ENCODE data around the gene PAM. TPM values are rescaled to one million over a fixed set of nuclear protein-coding genes. Genes with fewer than 3 reads are reported as not detected.

The PAM gene
- polyA plus RNA-seq, 1 donor (not counting 4 experiments of a cell fraction or from before 2014, with no cell fraction given), result 149 TPM

GRCh38 chr5:102889033-102889432 lies 133.9 kb downstream of the PAM start:
- H3K27ac ChIP-seq (ENCODE audit: control insufficient read depth, insufficient read depth, low read length), result no peak overlapping the region
- FAIRE-seq, result no peak
- no peak for DNase-seq (ENCODE audit: low read depth, low spot score)
- H2AFZ ChIP-seq (ENCODE audit: control insufficient read depth, low read length), result no peak overlapping the region
- no peak for TF ChIP-seq CTCF (optimal IDR thresholded peaks at IDR 0.05 in 1 of 3, IDR thresholded peaks at IDR 0.05 in 1 of 3, conservative IDR thresholded peaks at IDR 0.05 in 1 of 3; ENCODE audit: extremely low read depth in 1 of 3, insufficient read depth in 2 of 3, low read length in 3 of 3)
- TF ChIP-seq EZH2 (IDR thresholded peaks at IDR 0.05; ENCODE audit: low read length), result no peak
- H3K4me3 ChIP-seq (ENCODE audit: control insufficient read depth in 2 of 3, extremely low read depth in 1 of 3, insufficient read depth in 2 of 3, low read depth in 1 of 3, low read length in 3 of 3), result no peak overlapping the region
- no peaks in the 10 kb centered on the region for H3K27me3 ChIP-seq (ENCODE audit: control insufficient read depth, extremely low read depth, insufficient read depth, low read length)
- no peaks in the 10 kb centered on the region for H3K9me3 ChIP-seq (ENCODE audit: control insufficient read depth, low read depth, low read length)
- peaks cover 0 to 3% of the 10 kb centered on the region in 2 experiments for H3K36me3 ChIP-seq (ENCODE audit: control insufficient read depth in 2 of 2, extremely low read depth in 1 of 2, insufficient read depth in 2 of 2, low read length in 2 of 2)
- no peak overlapping the region for H3K4me2 ChIP-seq (ENCODE audit: control insufficient read depth, extremely low read depth, insufficient read depth, low read depth, low read length)
- no peaks in the 10 kb centered on the region for H3K9me1 ChIP-seq (ENCODE audit: control insufficient read depth, extremely low read depth, insufficient read depth, low read length)
- H3K4me1 ChIP-seq (ENCODE audit: control insufficient read depth, extremely low read depth, insufficient read depth, low read length), result no peaks in the 10 kb centered on the region
- H3K79me2 ChIP-seq (ENCODE audit: control insufficient read depth, insufficient read depth, low read length), result no peaks in the 10 kb centered on the region
- dilution Hi-C loops (cut with MboI; ENCODE audit: extremely low pct_ligation_motif_present, low sequenced_read_pairs), result no loop called here
- no peaks in the 10 kb centered on the region for H4K20me1 ChIP-seq (ENCODE audit: control insufficient read depth, extremely low read depth, insufficient read depth, low read length)
- H3K9ac ChIP-seq (ENCODE audit: control insufficient read depth, extremely low read depth, insufficient read depth, low read length), result no peak overlapping the region

GRCh38 chr5:102890133-102890532 lies 135.0 kb downstream of the PAM start:
- no peaks in the 10 kb centered on the region for H3K79me2 ChIP-seq (ENCODE audit: control insufficient read depth, insufficient read depth, low read length)
- H3K4me2 ChIP-seq (ENCODE audit: control insufficient read depth, extremely low read depth, insufficient read depth, low read depth, low read length), result no peak overlapping the region
- H3K9ac ChIP-seq (ENCODE audit: control insufficient read depth, extremely low read depth, insufficient read depth, low read length), result no peak overlapping the region
- no peak overlapping the region for H3K4me3 ChIP-seq (ENCODE audit: control insufficient read depth in 2 of 3, extremely low read depth in 1 of 3, insufficient read depth in 2 of 3, low read depth in 1 of 3, low read length in 3 of 3)
- dilution Hi-C loops (cut with MboI; ENCODE audit: extremely low pct_ligation_motif_present, low sequenced_read_pairs), result no loop called here
- H3K27ac ChIP-seq (ENCODE audit: control insufficient read depth, insufficient read depth, low read length), result no peak overlapping the region
- H2AFZ ChIP-seq (ENCODE audit: control insufficient read depth, low read length), result no peak overlapping the region
- H4K20me1 ChIP-seq (ENCODE audit: control insufficient read depth, extremely low read depth, insufficient read depth, low read length), result no peaks in the 10 kb centered on the region
- no peak for DNase-seq (ENCODE audit: low read depth, low spot score)
- FAIRE-seq, result no peak
- no peaks in the 10 kb centered on the region for H3K4me1 ChIP-seq (ENCODE audit: control insufficient read depth, extremely low read depth, insufficient read depth, low read length)
- peaks cover 0 to 4% of the 10 kb centered on the region in 2 experiments for H3K36me3 ChIP-seq (ENCODE audit: control insufficient read depth in 2 of 2, extremely low read depth in 1 of 2, insufficient read depth in 2 of 2, low read length in 2 of 2)
- H3K27me3 ChIP-seq (ENCODE audit: control insufficient read depth, extremely low read depth, insufficient read depth, low read length), result no peaks in the 10 kb centered on the region
- H3K9me1 ChIP-seq (ENCODE audit: control insufficient read depth, extremely low read depth, insufficient read depth, low read length), result no peaks in the 10 kb centered on the region
- TF ChIP-seq CTCF (optimal IDR thresholded peaks at IDR 0.05 in 1 of 3, IDR thresholded peaks at IDR 0.05 in 1 of 3, conservative IDR thresholded peaks at IDR 0.05 in 1 of 3; ENCODE audit: extremely low read depth in 1 of 3, insufficient read depth in 2 of 3, low read length in 3 of 3) (no peak), EZH2 (IDR thresholded peaks at IDR 0.05; ENCODE audit: low read length) (no peak)
- H3K9me3 ChIP-seq (ENCODE audit: control insufficient read depth, low read depth, low read length), result no peaks in the 10 kb centered on the region
